ENCODE results near the gene NCAM2.

NCAM2 gene

DNA sequence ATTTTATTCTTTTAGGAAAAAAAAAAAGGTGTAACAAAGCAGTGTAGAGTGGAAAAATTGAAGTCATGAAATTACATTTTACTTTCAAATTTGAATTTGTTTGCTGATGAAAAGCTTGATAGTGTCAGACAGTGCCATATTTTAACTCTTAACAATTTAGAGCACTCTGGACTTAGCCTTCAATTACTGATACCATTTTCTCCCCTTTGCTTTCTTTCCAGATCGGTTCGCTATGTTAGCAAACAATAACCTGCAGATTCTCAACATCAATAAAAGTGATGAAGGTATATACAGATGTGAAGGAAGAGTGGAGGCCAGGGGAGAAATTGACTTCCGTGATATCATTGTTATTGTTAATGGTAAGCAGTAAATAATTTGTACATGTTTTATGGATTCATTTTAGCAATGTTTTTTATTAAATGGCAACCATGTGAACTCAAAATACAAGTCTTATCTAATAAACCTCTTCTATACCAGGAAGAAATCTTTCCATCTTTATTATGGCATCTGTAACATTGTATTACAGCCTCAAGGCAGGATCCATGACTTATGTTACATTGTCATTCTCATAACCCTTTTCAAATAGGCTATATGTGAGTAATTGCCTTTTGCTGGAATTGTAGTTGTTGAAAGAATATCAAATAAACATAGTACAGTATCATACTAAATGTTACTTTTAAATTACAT lies 293.8 kb downstream of the NCAM2 start:
- Histone ChIP-seq H3K9ac (ENCODE audit: low read depth, low read length) (no peak overlapping the region), H3K4me3 (ENCODE audit: low read depth, low read length) (no peak overlapping the region), H3K27me3 (ENCODE audit: control insufficient read depth, insufficient read depth, low read length) (no peaks in the 10 kb centered on the region), H3K4me1 (ENCODE audit: control insufficient read depth, insufficient read depth, low read length) (no peaks in the 10 kb centered on the region), H3K9me3 (ENCODE audit: control insufficient read depth, insufficient read depth, low read length) (peaks cover 11% of the 10 kb centered on the region), H3K36me3 (ENCODE audit: control insufficient read depth, insufficient read depth, low read length) (no peaks in the 10 kb centered on the region)

GRCh38 chr21:21295303-21295702 lies 297.1 kb downstream of the NCAM2 start:
- no peaks in the 10 kb centered on the region for H3K4me1 ChIP-seq (ENCODE audit: control insufficient read depth, insufficient read depth, low read length)
- H3K36me3 ChIP-seq (ENCODE audit: control insufficient read depth, insufficient read depth, low read length): no peaks in the 10 kb centered on the region
- no peak overlapping the region for H3K9ac ChIP-seq (ENCODE audit: low read depth, low read length)
- H3K9me3 ChIP-seq (ENCODE audit: control insufficient read depth, insufficient read depth, low read length): no peaks in the 10 kb centered on the region
- no peaks in the 10 kb centered on the region for H3K27me3 ChIP-seq (ENCODE audit: control insufficient read depth, insufficient read depth, low read length)
- no peak overlapping the region for H3K4me3 ChIP-seq (ENCODE audit: low read depth, low read length)

- Histone ChIP-seq H3K4me1 (ENCODE audit: control insufficient read depth, insufficient read depth, low read length) (no peaks in the 10 kb centered on the region), H3K36me3 (ENCODE audit: control insufficient read depth, insufficient read depth, low read length) (no peaks in the 10 kb centered on the region), H3K4me3 (ENCODE audit: low read depth, low read length) (no peak overlapping the region), H3K9me3 (ENCODE audit: control insufficient read depth, insufficient read depth, low read length) (no peaks in the 10 kb centered on the region), H3K9ac (ENCODE audit: low read depth, low read length) (no peak overlapping the region), H3K27me3 (ENCODE audit: control insufficient read depth, insufficient read depth, low read length) (no peaks in the 10 kb centered on the region)
Observed at GRCh38 chr21:21297211-21297610, 299.0 kb downstream of the NCAM2 start.

DNA sequence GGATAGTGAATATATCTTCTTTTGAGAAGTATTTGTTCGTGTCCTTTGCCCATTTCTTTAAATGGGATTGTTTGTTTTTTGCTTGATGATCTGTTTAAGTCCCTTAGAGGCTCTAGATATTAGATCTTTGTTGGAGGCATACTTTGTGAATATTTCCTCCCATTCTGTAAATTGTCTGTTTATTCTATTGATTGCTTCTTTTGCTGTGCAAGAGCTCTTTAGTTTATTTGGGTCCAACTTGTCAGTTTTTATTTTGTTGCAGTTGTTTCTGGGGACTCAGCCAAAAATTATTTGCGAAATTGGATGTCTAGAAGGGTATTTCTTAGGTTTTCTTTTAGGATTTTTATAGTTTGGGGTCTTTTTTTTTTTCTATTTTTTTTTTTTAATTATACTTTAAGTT lies 302.8 kb downstream of the NCAM2 start:
- no peak overlapping the region for H3K9ac ChIP-seq (ENCODE audit: low read depth, low read length)
- H3K4me3 ChIP-seq (ENCODE audit: low read depth, low read length): no peak overlapping the region
- H3K9me3 ChIP-seq (ENCODE audit: control insufficient read depth, insufficient read depth, low read length): no peaks in the 10 kb centered on the region
- no peaks in the 10 kb centered on the region for H3K4me1 ChIP-seq (ENCODE audit: control insufficient read depth, insufficient read depth, low read length)
- H3K27me3 ChIP-seq (ENCODE audit: control insufficient read depth, insufficient read depth, low read length): no peaks in the 10 kb centered on the region
- H3K36me3 ChIP-seq (ENCODE audit: control insufficient read depth, insufficient read depth, low read length): no peaks in the 10 kb centered on the region

DNA sequence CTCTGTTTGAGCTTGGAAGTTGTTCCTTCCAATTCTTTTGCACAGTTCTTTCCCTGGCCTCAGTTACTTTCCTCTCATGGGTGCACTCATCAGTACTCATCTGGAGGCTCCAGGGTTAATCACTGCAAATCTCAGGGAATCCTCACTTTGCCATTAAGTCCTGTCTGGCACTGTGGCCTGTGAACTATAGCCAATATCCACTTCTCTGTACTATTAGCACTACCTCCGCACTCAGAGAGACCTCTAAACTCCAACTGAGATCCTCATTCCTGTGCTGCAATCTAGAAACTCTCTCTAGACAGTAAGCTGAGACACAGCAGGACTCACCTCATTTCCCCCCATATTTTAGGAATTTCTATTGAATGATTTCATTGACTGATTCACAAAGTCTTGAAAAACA lies 311.3 kb downstream of the NCAM2 start:
- Histone ChIP-seq H3K27me3 (ENCODE audit: control insufficient read depth, insufficient read depth, low read length) (no peaks in the 10 kb centered on the region), H3K9me3 (ENCODE audit: control insufficient read depth, insufficient read depth, low read length) (no peaks in the 10 kb centered on the region), H3K4me1 (ENCODE audit: control insufficient read depth, insufficient read depth, low read length) (no peaks in the 10 kb centered on the region), H3K36me3 (ENCODE audit: control insufficient read depth, insufficient read depth, low read length) (no peaks in the 10 kb centered on the region), H3K9ac (ENCODE audit: low read depth, low read length) (no peak overlapping the region), H3K4me3 (ENCODE audit: low read depth, low read length) (no peak overlapping the region)

DNA sequence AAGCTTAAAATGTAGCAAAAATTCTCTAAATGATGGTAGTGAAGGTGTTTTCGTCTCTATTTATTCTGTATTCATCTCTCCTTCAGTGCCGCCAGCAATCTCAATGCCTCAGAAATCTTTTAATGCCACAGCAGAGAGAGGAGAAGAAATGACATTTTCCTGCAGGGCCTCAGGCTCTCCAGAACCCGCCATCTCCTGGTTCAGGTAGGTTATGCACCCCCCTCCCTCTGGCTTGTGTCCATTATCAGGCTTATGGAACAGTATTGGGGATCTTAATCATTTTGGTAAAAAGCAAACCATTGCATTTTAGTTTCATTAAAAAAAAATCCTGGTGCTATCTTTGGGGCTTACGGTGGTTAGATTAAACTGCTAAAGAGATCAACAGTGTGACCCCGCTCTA lies 326.1 kb downstream of the NCAM2 start:
- H3K27me3 ChIP-seq (ENCODE audit: control insufficient read depth, insufficient read depth, low read length): no peaks in the 10 kb centered on the region
- peaks cover 8% of the 10 kb centered on the region for H3K9me3 ChIP-seq (ENCODE audit: control insufficient read depth, insufficient read depth, low read length)
- no peaks in the 10 kb centered on the region for H3K36me3 ChIP-seq (ENCODE audit: control insufficient read depth, insufficient read depth, low read length)
- H3K4me1 ChIP-seq (ENCODE audit: control insufficient read depth, insufficient read depth, low read length): no peaks in the 10 kb centered on the region
- no peak overlapping the region for H3K9ac ChIP-seq (ENCODE audit: low read depth, low read length)
- H3K4me3 ChIP-seq (ENCODE audit: low read depth, low read length): no peak overlapping the region

- Histone ChIP-seq H3K9me3 (ENCODE audit: control insufficient read depth, insufficient read depth, low read length) (peaks cover 15% of the 10 kb centered on the region), H3K9ac (ENCODE audit: low read depth, low read length) (no peak overlapping the region), H3K27me3 (ENCODE audit: control insufficient read depth, insufficient read depth, low read length) (no peaks in the 10 kb centered on the region), H3K4me3 (ENCODE audit: low read depth, low read length) (no peak overlapping the region), H3K36me3 (ENCODE audit: control insufficient read depth, insufficient read depth, low read length) (no peaks in the 10 kb centered on the region), H3K4me1 (ENCODE audit: control insufficient read depth, insufficient read depth, low read length) (no peaks in the 10 kb centered on the region)
Observed at GRCh38 chr21:21332492-21332891, 334.3 kb downstream of the NCAM2 start.

DNA sequence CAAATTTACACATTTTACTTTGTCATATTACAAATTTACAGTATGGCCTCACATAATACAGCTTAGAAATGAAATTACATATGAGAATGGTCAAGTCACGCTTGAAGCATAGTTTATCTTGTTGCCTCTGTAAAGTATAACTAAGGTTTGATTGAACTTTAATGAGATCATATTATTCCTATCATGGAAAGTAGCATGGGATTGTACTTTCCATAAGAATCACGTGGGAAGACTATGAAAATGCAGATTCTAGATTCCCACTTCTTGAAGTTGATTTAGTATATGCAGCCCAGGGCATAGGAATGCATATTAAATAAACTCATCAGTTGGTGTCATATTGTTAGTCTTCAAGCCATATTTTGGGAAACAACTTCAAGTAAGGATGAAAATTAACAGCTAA lies 342.8 kb downstream of the NCAM2 start:
- Histone ChIP-seq H3K4me3 (ENCODE audit: low read depth, low read length) (no peak overlapping the region), H3K9me3 (ENCODE audit: control insufficient read depth, insufficient read depth, low read length) (peaks cover 25% of the 10 kb centered on the region), H3K9ac (ENCODE audit: low read depth, low read length) (no peak overlapping the region), H3K4me1 (ENCODE audit: control insufficient read depth, insufficient read depth, low read length) (no peaks in the 10 kb centered on the region), H3K36me3 (ENCODE audit: control insufficient read depth, insufficient read depth, low read length) (no peaks in the 10 kb centered on the region), H3K27me3 (ENCODE audit: control insufficient read depth, insufficient read depth, low read length) (no peaks in the 10 kb centered on the region)

- no peaks in the 10 kb centered on the region for H3K4me1 ChIP-seq (ENCODE audit: control insufficient read depth, insufficient read depth, low read length)
- no peak overlapping the region for H3K9ac ChIP-seq (ENCODE audit: low read depth, low read length)
- H3K4me3 ChIP-seq (ENCODE audit: low read depth, low read length): no peak overlapping the region
- no peaks in the 10 kb centered on the region for H3K27me3 ChIP-seq (ENCODE audit: control insufficient read depth, insufficient read depth, low read length)
- no peaks in the 10 kb centered on the region for H3K36me3 ChIP-seq (ENCODE audit: control insufficient read depth, insufficient read depth, low read length)
- peaks cover 25% of the 10 kb centered on the region for H3K9me3 ChIP-seq (ENCODE audit: control insufficient read depth, insufficient read depth, low read length)
Observed at GRCh38 chr21:21345296-21345695, 347.1 kb downstream of the NCAM2 start.

DNA sequence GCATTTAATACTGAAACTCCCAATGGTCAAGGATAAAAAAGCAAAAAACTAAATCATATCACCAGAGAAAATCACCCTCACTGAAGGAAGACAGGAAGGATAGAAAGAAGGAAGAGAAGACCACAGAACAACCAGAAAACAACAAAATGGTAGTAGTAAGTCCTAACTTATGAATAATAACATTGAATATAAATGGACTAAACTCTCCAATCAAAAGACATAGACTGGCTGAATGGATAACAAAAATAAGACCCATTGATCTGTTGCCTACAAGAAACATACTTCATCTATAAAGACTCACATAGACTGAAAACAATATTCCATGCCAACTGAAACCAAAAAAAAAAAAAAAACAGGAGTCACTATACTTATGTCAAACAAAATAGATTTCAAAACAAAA lies 347.7 kb downstream of the NCAM2 start:
- Histone ChIP-seq H3K9ac (ENCODE audit: low read depth, low read length) (no peak overlapping the region), H3K36me3 (ENCODE audit: control insufficient read depth, insufficient read depth, low read length) (no peaks in the 10 kb centered on the region), H3K9me3 (ENCODE audit: control insufficient read depth, insufficient read depth, low read length) (peaks cover 25% of the 10 kb centered on the region), H3K4me1 (ENCODE audit: control insufficient read depth, insufficient read depth, low read length) (no peaks in the 10 kb centered on the region), H3K27me3 (ENCODE audit: control insufficient read depth, insufficient read depth, low read length) (no peaks in the 10 kb centered on the region), H3K4me3 (ENCODE audit: low read depth, low read length) (no peak overlapping the region)

GRCh38 chr21:21366277-21366676 lies 368.1 kb downstream of the NCAM2 start:
- Histone ChIP-seq H3K36me3 (ENCODE audit: control insufficient read depth, insufficient read depth, low read length) (no peaks in the 10 kb centered on the region), H3K9me3 (ENCODE audit: control insufficient read depth, insufficient read depth, low read length) (peaks cover 9% of the 10 kb centered on the region), H3K27me3 (ENCODE audit: control insufficient read depth, insufficient read depth, low read length) (no peaks in the 10 kb centered on the region), H3K9ac (ENCODE audit: low read depth, low read length) (no peak overlapping the region), H3K4me1 (ENCODE audit: control insufficient read depth, insufficient read depth, low read length) (no peaks in the 10 kb centered on the region), H3K4me3 (ENCODE audit: low read depth, low read length) (no peak overlapping the region)

GRCh38 chr21:21367583-21367982 lies 369.4 kb downstream of the NCAM2 start:
- peaks cover 15% of the 10 kb centered on the region for H3K9me3 ChIP-seq (ENCODE audit: control insufficient read depth, insufficient read depth, low read length)
- H3K4me1 ChIP-seq (ENCODE audit: control insufficient read depth, insufficient read depth, low read length): no peaks in the 10 kb centered on the region
- no peak overlapping the region for H3K9ac ChIP-seq (ENCODE audit: low read depth, low read length)
- no peaks in the 10 kb centered on the region for H3K27me3 ChIP-seq (ENCODE audit: control insufficient read depth, insufficient read depth, low read length)
- H3K4me3 ChIP-seq (ENCODE audit: low read depth, low read length): no peak overlapping the region
- no peaks in the 10 kb centered on the region for H3K36me3 ChIP-seq (ENCODE audit: control insufficient read depth, insufficient read depth, low read length)

Measured in iPS-15b (cell line).